Endothelial cell of umbilical vein (primary cell): ENCODE data around the gene HDHD3. TPM values are rescaled to one million over a fixed set of nuclear protein-coding genes. Genes with fewer than 3 reads are reported as not detected.

ENCODE experiments used
- BruUV-seq: library from RNA; stranded (reverse); fragments of 400-500 nt; replicated peaks from 2 replicates; lab custom pipeline; 2021; lab: Mats Ljungman, UMichigan
- CTCF ChIA-PET: fragments of 300-600, 350-600 bp; sonication (Branson Sonifier 250); formaldehyde crosslinking; loops from one replicate; lab custom pipeline; 2021; ENCODE audit warnings: antibody characterized with exemption, inconsistent platforms; lab: Charles Lee
- POLR2A ChIA-PET: fragments of 300-600, 350-600 bp; sonication (Branson Sonifier 250); formaldehyde crosslinking; loops from one replicate; lab custom pipeline; 2021; ENCODE audit warnings: antibody characterized with exemption, inconsistent platforms; lab: Charles Lee
- DNase-seq: peaks from one replicate; pipeline ENCODE4 v3.0.0-alpha.2; 2011; ENCODE audit warnings: low read depth, low spot score
- FAIRE-seq: peaks from 2 replicates; lab custom pipeline; 2011; peaks lifted over from hg19 to GRCh38; lab: Jason Lieb, UNC
- H2AFZ ChIP-seq: 2 replicates; pipeline ENCODE4 v1.6.0; 2012; ENCODE audit warnings: low read depth, low read length, control low read depth, inconsistent platforms
- H3K27ac ChIP-seq: 2 replicates; pipeline ENCODE4 v1.5.1; 2011; ENCODE audit warnings: low read depth, mild to moderate bottlenecking, control low read depth, low read length, moderate library complexity; ENCODE audit not compliant: insufficient read depth
- H3K27me3 ChIP-seq, 2 experiments: 2 replicates each; pipeline versions ENCODE4 v1.6.0 to v1.6.1; 2011; ENCODE audit warnings: low read length in 2 of 2, mixed read lengths in 1 of 2; ENCODE audit not compliant: control insufficient read depth in 2 of 2, insufficient read depth in 2 of 2
- H3K36me3 ChIP-seq, 2 experiments: 2 replicates in 1 of 2; 3 replicates in 1 of 2; pipeline ENCODE4 v1.5.1; 2011; ENCODE audit warnings: low read length in 2 of 2, mild to moderate bottlenecking in 1 of 2, moderate library complexity in 1 of 2; ENCODE audit not compliant: control insufficient read depth in 2 of 2, insufficient read depth in 2 of 2; ENCODE audit errors: extremely low read depth in 1 of 2
- H3K4me1 ChIP-seq: 3 replicates; pipeline ENCODE4 v1.5.1; 2011; ENCODE audit warnings: mild to moderate bottlenecking, low read length; ENCODE audit not compliant: control insufficient read depth, insufficient read depth; ENCODE audit errors: extremely low read depth
- H3K4me2 ChIP-seq: 2 replicates; pipeline ENCODE4 v1.6.1; 2011; ENCODE audit warnings: low read length, control low read depth, mixed read lengths; ENCODE audit not compliant: insufficient read depth
- H3K4me3 ChIP-seq, 3 experiments: fragments of 200-600 bp in 1 of 3; sonication (generic), shearing (Covaris generic) in 1 of 3; replicated peaks in 1 of 3; 2 replicates each; pipeline ENCODE4 v1.5.1; 2011 to 2016; ENCODE audit warnings: control low read depth in 3 of 3, low read length in 3 of 3, mild to moderate bottlenecking in 2 of 3, inconsistent platforms in 1 of 3, low read depth in 1 of 3, moderate library complexity in 1 of 3; ENCODE audit not compliant: insufficient read depth in 1 of 3
- H3K79me2 ChIP-seq: 2 replicates; pipeline ENCODE4 v1.6.0; 2012; ENCODE audit warnings: low read length, inconsistent platforms; ENCODE audit not compliant: control insufficient read depth, insufficient read depth
- H3K9ac ChIP-seq: replicated peaks from 2 replicates; pipeline ENCODE3; 2011; ENCODE audit warnings: low read length, control low read depth; ENCODE audit not compliant: insufficient read depth; ENCODE audit errors: extremely low read depth
- H3K9me1 ChIP-seq: replicated peaks from 3 replicates; pipeline ENCODE4 v1.6.0; 2011; ENCODE audit warnings: mild to moderate bottlenecking, low read length; ENCODE audit not compliant: control insufficient read depth, insufficient read depth; ENCODE audit errors: extremely low read depth
- H3K9me3 ChIP-seq: replicated peaks from 2 replicates; pipeline ENCODE4 v1.5.1; 2012; ENCODE audit warnings: low read length, inconsistent platforms; ENCODE audit not compliant: control insufficient read depth, insufficient read depth
- H4K20me1 ChIP-seq: replicated peaks from 2 replicates; pipeline ENCODE3; 2011; ENCODE audit warnings: mild to moderate bottlenecking, low read length; ENCODE audit not compliant: control insufficient read depth, insufficient read depth; ENCODE audit errors: extremely low read depth
- CTCF ChIP-seq, 2 donors: IDR thresholded peaks; 1 replicate in 1 of 2; 2 replicates in 1 of 2; pipeline ENCODE4 v1.5.1; 2011; ENCODE audit warnings: low read length in 2 of 2, mild to moderate bottlenecking in 2 of 2, moderate library complexity in 2 of 2, control low read depth in 1 of 2, inconsistent platforms in 1 of 2, low read depth in 1 of 2; ENCODE audit not compliant: insufficient read depth in 1 of 2; ENCODE audit errors: extremely low read depth in 1 of 2
- EZH2 ChIP-seq: IDR thresholded peaks from 2 replicates; pipeline ENCODE4 v1.6.1; 2012; ENCODE audit warnings: borderline replicate concordance, low read depth, mild to moderate bottlenecking, moderate library complexity, low read length, inconsistent platforms; ENCODE audit not compliant: severe bottlenecking
- FOS ChIP-seq: IDR thresholded peaks from 2 replicates; pipeline ENCODE4 v1.6.1; 2011; ENCODE audit warnings: mild to moderate bottlenecking, low read length, moderate library complexity, borderline replicate concordance; ENCODE audit not compliant: insufficient read depth
- GATA2 ChIP-seq: IDR thresholded peaks from 2 replicates; pipeline ENCODE4 v1.7.0; 2011; ENCODE audit warnings: low read depth, mild to moderate bottlenecking, moderate library complexity, mixed read lengths, low read length; ENCODE audit not compliant: insufficient read length, insufficient read depth
- JUN ChIP-seq: IDR thresholded peaks from 2 replicates; pipeline ENCODE4 v1.6.1; 2011; ENCODE audit warnings: borderline replicate concordance, low read depth; ENCODE audit not compliant: insufficient read length, insufficient read depth
- MAX ChIP-seq: IDR thresholded peaks from 2 replicates; pipeline ENCODE4 v1.6.1; 2011; ENCODE audit not compliant: insufficient read depth, insufficient read length
- MYC ChIP-seq: IDR thresholded peaks from one replicate; pipeline ENCODE4 v1.6.1; 2011; ENCODE audit warnings: mild to moderate bottlenecking, low read depth, low read length
- POLR2A ChIP-seq: IDR thresholded peaks from 2 replicates; pipeline ENCODE4 v1.6.1; 2012; ENCODE audit warnings: low read depth, mild to moderate bottlenecking, control low read depth, low read length
- POLR2AphosphoS5 ChIP-seq: IDR thresholded peaks from 2 replicates; pipeline ENCODE4 v1.6.1; 2012; ENCODE audit warnings: low read depth, mild to moderate bottlenecking, control low read depth, low read length, moderate library complexity; ENCODE audit not compliant: insufficient read depth
- dilution Hi-C: fragments of 300-500 bp; cut with MboI; formaldehyde crosslinking; loops from one replicate; pipeline ENCODE4 v1.15.0; 2019; ENCODE audit warnings: low sequenced_read_pairs; ENCODE audit not compliant: extremely low pct_ligation_motif_present
- intact Hi-C: fragments of 100-400 bp; cut with micrococcal nuclease; formaldehyde crosslinking; loops from one replicate; pipeline ENCODE4 v1.10.0; 2022
- polyA plus RNA-seq, 4 experiments: library from polyadenylated mRNA; depleted of rRNA in 3 of 4; stranded (reverse) in 3 of 4; unstranded in 1 of 4; fragments of >200 nt; gene quantifications; 2 replicates each; pipeline versions ENCODE4 v1.2.1 to v1.2.3, GENCODE V29; 2011 to 2012; ENCODE audit warnings: missing spikeins in 1 of 4
- total RNA-seq: library from RNA; stranded (reverse); gene quantifications from 2 replicates; pipeline ENCODE4 v1.2.3, GENCODE V29; 2021

HDHD3 gene
- total and polyA plus RNA-seq, 2 donors (not counting 3 experiments of a cell fraction or from before 2014, with no cell fraction given): 7.6 to 14.1 TPM

- FAIRE-seq (no peak), DNase-seq (no peak)
- H3K9me1 ChIP-seq: no peaks in the 10 kb centered on the region
- H3K4me1 ChIP-seq: peaks cover 8% of the 10 kb centered on the region
- no peaks in the 10 kb centered on the region for H4K20me1 ChIP-seq
- no peak overlapping the region for H3K4me3 ChIP-seq
- H3K27me3 ChIP-seq: peaks cover 0 to 2% of the 10 kb centered on the region in 2 experiments
- TF ChIP-seq MAX (no peak), CTCF (IDR thresholded peaks at IDR 0.05; ENCODE audit: extremely low read depth in 1 of 2, insufficient read depth in 1 of 2, low read depth in 1 of 2, low read length in 2 of 2) (no peak), EZH2 (no peak), FOS (no peak), JUN (no peak), POLR2AphosphoS5 (no peak), POLR2A (no peak), GATA2 (no peak), MYC (no peak)
- intact Hi-C loops (loop anchor here (2.0 kb wide), 1 partner anchor 59 kb away; the partner anchor contains the start of gene ALAD), dilution Hi-C loops (no loop called here)
- no peak overlapping the region for H3K9ac ChIP-seq
- H3K9me3 ChIP-seq: no peaks in the 10 kb centered on the region
- H3K79me2 ChIP-seq: no peaks in the 10 kb centered on the region
- no peak overlapping the region for H3K27ac ChIP-seq
- CTCF ChIA-PET: no interaction called here
- no peak overlapping the region for H2AFZ ChIP-seq
- no peak overlapping the region for H3K4me2 ChIP-seq
- no TSS peak for BruUV-seq
- H3K36me3 ChIP-seq: no peaks in the 10 kb centered on the region
- POLR2A ChIA-PET: no interaction called here
These were observed 34.9 kb downstream of the HDHD3 start for GRCh38 chr9:113341712-113342410.
